CD4-positive, alpha-beta memory T cell (primary cell): ENCODE results near the gene PTPN14. TPM values are rescaled to one million over a fixed set of nuclear protein-coding genes. Genes with fewer than 3 reads are reported as not detected.

Source experiments
- CTCF ChIA-PET: fragments of 350-600 bp; sonication (Branson Sonifier 250); formaldehyde crosslinking; loops from one replicate; lab custom pipeline; 2021; ENCODE audit warnings: inconsistent platforms; ENCODE audit not compliant: partially characterized antibody; lab: Charles Lee
- POLR2A ChIA-PET: fragments of 350-600 bp; sonication (Branson Sonifier 250); formaldehyde crosslinking; loops from one replicate; lab custom pipeline; 2021; ENCODE audit not compliant: partially characterized antibody; lab: Charles Lee
- DNase-seq, 5 donors: peaks; one replicate each; pipeline versions ENCODE4 v3.0.0 to v3.0.0-alpha.2; 2020 to 2022; ENCODE audit warnings: mixed read lengths in 1 of 5
- H3K27ac ChIP-seq: one replicate; pipeline ENCODE4 v1.7.0; 2013; ENCODE audit warnings: low read depth, low read length
- H3K27me3 ChIP-seq: 2 replicates; pipeline ENCODE4 v1.7.0; 2013; ENCODE audit warnings: mild to moderate bottlenecking, low read length, moderate library complexity; ENCODE audit not compliant: insufficient read depth
- H3K36me3 ChIP-seq: 2 replicates; pipeline ENCODE4 v1.7.0; 2013; ENCODE audit warnings: mild to moderate bottlenecking, low read length, moderate library complexity; ENCODE audit not compliant: insufficient read depth
- H3K4me1 ChIP-seq: 2 replicates; pipeline ENCODE4 v1.7.0; 2013; ENCODE audit warnings: mild to moderate bottlenecking, low read length, moderate library complexity; ENCODE audit not compliant: insufficient read depth
- H3K4me3 ChIP-seq, 2 donors: one replicate each; pipeline ENCODE4 v1.7.0; 2013; ENCODE audit warnings: low read length in 2 of 2, mild to moderate bottlenecking in 1 of 2
- H3K9me3 ChIP-seq, 2 donors: one replicate each; pipeline ENCODE4 v1.7.0; 2013; ENCODE audit warnings: low read length in 2 of 2, control low read depth in 1 of 2; ENCODE audit not compliant: control insufficient read depth in 1 of 2
- H3K27ac Mint-ChIP-seq, 7 donors: one replicate each; pipeline ENCODE4 v1.8.0; 2020 to 2021; ENCODE audit warnings: mixed read lengths in 7 of 7, mild to moderate bottlenecking in 6 of 7, inconsistent platforms in 3 of 7, moderate library complexity in 3 of 7
- H3K27me3 Mint-ChIP-seq, 2 donors: one replicate each; pipeline ENCODE4 v1.8.0; 2020 to 2021; ENCODE audit warnings: mixed read lengths in 2 of 2
- H3K36me3 Mint-ChIP-seq, 2 donors: one replicate each; pipeline ENCODE4 v1.8.0; 2020 to 2021; ENCODE audit warnings: mixed read lengths in 2 of 2, inconsistent platforms in 1 of 2, mild to moderate bottlenecking in 1 of 2
- H3K4me1 Mint-ChIP-seq, 4 donors: one replicate each; pipeline ENCODE4 v1.8.0; 2020 to 2021; ENCODE audit warnings: mixed read lengths in 4 of 4, mild to moderate bottlenecking in 1 of 4
- H3K4me3 Mint-ChIP-seq, 8 donors: one replicate each; pipeline ENCODE4 v1.8.0; 2020 to 2021; ENCODE audit warnings: mixed read lengths in 8 of 8, mild to moderate bottlenecking in 7 of 8, moderate library complexity in 6 of 8, inconsistent platforms in 3 of 8
- H3K9me3 Mint-ChIP-seq, 8 donors: one replicate each; pipeline ENCODE4 v1.8.0; 2020 to 2021; ENCODE audit warnings: mixed read lengths in 8 of 8, mild to moderate bottlenecking in 5 of 8, inconsistent platforms in 3 of 8, moderate library complexity in 1 of 8
- intact Hi-C: fragments of 100-400 bp; cut with micrococcal nuclease; formaldehyde crosslinking; loops from one replicate; pipeline ENCODE4 v1.15.1; 2023
- polyA plus RNA-seq, 2 donors: library from polyadenylated mRNA; unstranded; fragments of 300-500 nt; fragmentation: Illumina TruSeq; gene quantifications; one replicate each; pipeline ENCODE4 v1.2.3, GENCODE V29; 2021
- total RNA-seq, 2 experiments: library from RNA; stranded (reverse); gene quantifications; one replicate each; pipeline ENCODE4 v1.2.3, GENCODE V29; 2021

PTPN14 gene
- total and polyA plus RNA-seq, 4 experiments from 2014 or later: 0.03 to 0.28 (median 0.20) TPM; not detected in 1

DNA sequence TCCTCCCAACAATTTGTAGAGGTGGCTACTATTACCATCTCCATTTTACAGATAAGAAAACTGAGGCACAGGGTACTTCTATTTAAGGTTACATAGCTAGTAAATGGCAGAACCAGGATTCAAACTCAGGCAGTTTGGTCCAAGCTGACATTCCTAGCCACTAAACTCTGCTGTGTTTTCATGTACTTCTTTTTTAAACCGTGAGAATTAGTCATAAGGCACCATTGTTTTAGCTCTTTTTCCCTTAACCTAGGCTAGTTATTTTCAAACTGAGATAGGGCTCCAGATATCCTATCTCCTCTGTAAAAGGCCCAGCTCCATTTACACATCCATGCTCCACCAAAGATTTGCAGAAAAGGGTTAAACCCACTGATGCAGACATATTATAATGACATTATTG, 92.9 kb downstream of the PTPN14 start:
- H3K36me3 ChIP-seq: no peaks in the 10 kb centered on the region
- H3K4me3 ChIP-seq: no peak overlapping the region
- H3K4me1 ChIP-seq: no peaks in the 10 kb centered on the region
- H3K27ac ChIP-seq: no peak overlapping the region
- peaks cover under 1 to 2% of the 10 kb centered on the region in 2 donors for H3K27me3 Mint-ChIP-seq
- H3K36me3 Mint-ChIP-seq: no peaks in the 10 kb centered on the region
- ChIA-PET CTCF (no interaction called here), POLR2A (no interaction called here)
- DNase-seq: no peak
- H3K4me3 Mint-ChIP-seq: no peak overlapping the region
- intact Hi-C loops: no loop called here
- no peaks in the 10 kb centered on the region for H3K9me3 ChIP-seq
- H3K4me1 Mint-ChIP-seq: no peaks in the 10 kb centered on the region
- no peaks in the 10 kb centered on the region for H3K27me3 ChIP-seq
- H3K27ac Mint-ChIP-seq: no peak overlapping the region
- no peaks in the 10 kb centered on the region for H3K9me3 Mint-ChIP-seq

DNA sequence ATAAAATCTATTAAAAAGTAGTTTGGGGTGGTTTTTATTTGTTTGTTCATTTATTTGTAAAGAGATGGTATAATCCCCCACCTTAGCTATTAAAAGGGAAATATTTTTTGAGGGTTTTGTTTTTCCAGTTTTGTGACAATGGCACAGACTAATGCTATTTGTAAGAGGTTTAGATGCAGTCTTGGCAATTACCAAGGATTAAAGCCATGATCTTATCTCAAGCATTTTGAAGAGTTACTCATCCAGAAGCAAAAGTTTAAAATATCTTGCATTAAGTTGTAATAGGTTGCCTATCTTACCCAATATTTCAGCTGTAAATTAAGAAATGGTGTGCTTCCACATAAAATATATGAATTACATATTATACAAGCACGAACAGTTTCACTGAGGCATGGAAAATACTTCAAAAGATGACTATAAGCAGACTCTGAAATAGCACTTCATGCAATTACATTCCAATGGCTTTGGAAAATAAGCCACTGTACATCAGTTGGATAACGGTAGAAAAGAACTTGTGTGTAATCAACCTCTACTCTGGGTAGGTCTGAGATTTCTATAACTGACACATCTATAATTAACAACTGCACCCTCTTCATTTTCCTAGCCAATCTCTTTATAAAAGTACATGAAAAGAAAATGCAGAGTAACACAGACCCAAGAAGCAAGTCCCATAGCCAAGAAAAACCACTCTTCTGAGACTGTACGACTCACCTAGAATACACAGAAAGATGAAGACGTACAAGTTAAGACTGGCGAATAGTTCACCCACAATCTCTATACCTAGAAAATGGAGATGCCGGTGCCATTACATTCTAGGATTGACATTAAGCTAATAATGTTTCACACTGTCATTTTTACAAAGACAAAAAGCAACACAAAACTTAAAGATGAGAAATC, 95.2 kb downstream of the PTPN14 start:
- intact Hi-C loops: no loop called here
- H3K36me3 ChIP-seq: no peaks in the 10 kb centered on the region
- Mint-ChIP-seq H3K4me1 (no peaks in the 10 kb centered on the region), H3K27ac (no peak overlapping the region), H3K4me3 (no peak overlapping the region), H3K9me3 (peaks cover 0 to 2% (median 0%) of the 10 kb centered on the region in 8 donors), H3K36me3 (no peaks in the 10 kb centered on the region), H3K27me3 (peaks cover 6 to 10% of the 10 kb centered on the region in 2 donors)
- CTCF ChIA-PET: no interaction called here
- H3K4me1 ChIP-seq: no peaks in the 10 kb centered on the region
- H3K27ac ChIP-seq: no peak overlapping the region
- DNase-seq: no peak
- H3K4me3 ChIP-seq: no peak overlapping the region
- POLR2A ChIA-PET: no interaction called here
- peaks cover 8% of the 10 kb centered on the region for H3K27me3 ChIP-seq
- H3K9me3 ChIP-seq: no peaks in the 10 kb centered on the region

DNA sequence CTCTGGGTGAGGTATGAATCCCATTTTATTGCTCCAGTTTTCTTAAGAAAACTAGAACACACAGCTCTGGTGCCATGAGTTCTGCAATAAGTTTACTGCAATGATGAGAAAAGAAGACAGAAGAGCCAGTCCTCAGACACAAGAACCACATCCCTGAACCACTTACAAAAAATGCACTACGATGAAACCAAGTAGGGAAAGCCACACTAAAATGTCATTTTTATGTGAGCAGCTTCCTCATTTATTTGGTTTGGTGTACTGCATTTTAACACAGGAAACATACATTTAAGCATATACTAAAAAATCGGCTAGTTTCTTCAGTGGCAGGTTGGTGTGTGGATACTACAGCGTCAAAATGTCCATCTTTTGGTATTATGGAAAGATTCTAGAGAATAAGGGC, 95.9 kb downstream of the PTPN14 start:
- no peaks in the 10 kb centered on the region for H3K9me3 ChIP-seq
- no peak overlapping the region for H3K27ac Mint-ChIP-seq
- no peak overlapping the region for H3K27ac ChIP-seq
- H3K4me1 Mint-ChIP-seq: no peaks in the 10 kb centered on the region
- no peaks in the 10 kb centered on the region for H3K4me1 ChIP-seq
- no peaks in the 10 kb centered on the region for H3K36me3 Mint-ChIP-seq
- CTCF ChIA-PET: no interaction called here
- no peak overlapping the region for H3K4me3 Mint-ChIP-seq
- DNase-seq: no peak
- peaks cover 8% of the 10 kb centered on the region for H3K27me3 ChIP-seq
- intact Hi-C loops: no loop called here
- H3K4me3 ChIP-seq: no peak overlapping the region
- H3K9me3 Mint-ChIP-seq: peaks cover 0 to 2% (median 0%) of the 10 kb centered on the region in 8 donors
- POLR2A ChIA-PET: no interaction called here
- peaks cover 6 to 10% of the 10 kb centered on the region in 2 donors for H3K27me3 Mint-ChIP-seq
- no peaks in the 10 kb centered on the region for H3K36me3 ChIP-seq

DNA sequence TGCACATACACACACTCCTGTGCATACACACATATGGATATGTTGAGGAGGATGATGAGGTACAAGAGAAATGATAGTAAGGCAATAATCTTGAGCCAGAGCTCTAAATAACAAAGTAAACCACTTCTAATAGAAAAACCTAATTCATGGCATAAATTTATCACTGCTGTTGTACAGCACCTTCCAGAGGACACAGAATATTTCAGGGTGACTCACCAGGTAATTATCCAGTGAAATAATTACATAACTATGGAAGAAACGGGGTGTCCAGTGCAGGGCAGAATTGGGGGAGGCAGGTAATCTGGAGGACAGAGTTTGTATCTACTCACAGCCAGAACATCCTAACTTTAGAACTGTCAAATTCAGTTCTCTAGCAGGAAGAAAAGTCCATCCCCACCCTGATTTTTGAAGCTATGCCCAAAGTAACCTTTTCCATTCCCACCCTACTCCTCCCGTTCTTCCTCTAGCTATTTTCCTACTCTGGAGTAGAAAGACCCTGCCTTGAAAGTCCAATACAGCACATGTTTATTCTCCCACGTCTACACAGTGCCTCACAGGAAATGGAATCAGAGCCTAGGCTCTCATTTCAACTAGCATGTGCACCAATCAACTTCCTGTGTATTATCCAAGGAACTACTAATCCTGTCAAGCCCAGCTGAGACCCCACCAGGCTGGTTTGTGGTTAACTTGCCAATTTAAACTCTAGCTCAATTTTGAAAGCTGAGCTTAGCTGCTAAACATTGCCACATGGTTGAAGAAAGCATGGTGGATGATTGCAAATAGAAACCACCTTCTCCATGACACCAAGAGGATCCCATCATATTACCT, 96.6 kb downstream of the PTPN14 start:
- H3K27me3 ChIP-seq: peaks cover 8% of the 10 kb centered on the region
- POLR2A ChIA-PET: no interaction called here

DNA sequence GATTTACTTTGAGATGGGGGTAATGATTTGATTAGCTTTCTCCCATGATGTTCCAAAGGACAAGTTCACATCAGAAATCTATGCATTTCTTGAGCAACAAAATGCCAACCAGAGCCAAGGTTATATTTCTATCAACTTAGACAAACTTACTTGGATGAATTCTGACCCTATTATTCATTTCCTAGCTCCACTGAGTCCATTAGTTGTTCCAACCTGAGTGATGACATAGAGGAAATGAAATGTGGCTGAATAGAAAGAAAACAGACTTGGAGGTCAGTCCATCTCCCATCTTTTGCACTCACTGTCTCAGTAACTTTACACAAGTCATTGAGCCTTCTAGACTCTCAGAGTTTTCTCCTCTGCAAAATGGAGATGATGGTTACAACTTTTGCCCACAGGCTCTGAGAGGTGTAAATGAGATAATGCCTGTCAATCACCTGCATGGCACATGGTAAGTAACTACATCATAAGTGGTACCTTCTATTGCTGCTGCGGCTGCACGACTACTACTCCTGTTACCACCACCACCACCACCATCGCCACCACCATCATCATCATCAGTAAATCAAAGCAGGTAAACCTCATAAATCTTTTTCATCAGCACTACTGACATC, 98.2 kb downstream of the PTPN14 start:
- POLR2A ChIA-PET: no interaction called here

More for the DNA sequence above, 96.6 kb downstream of the PTPN14 start:
- Mint-ChIP-seq H3K4me1 (no peaks in the 10 kb centered on the region), H3K9me3 (peaks cover 0 to 2% (median 0%) of the 10 kb centered on the region in 8 donors), H3K4me3 (no peak overlapping the region), H3K36me3 (no peaks in the 10 kb centered on the region), H3K27me3 (peaks cover 6 to 10% of the 10 kb centered on the region in 2 donors), H3K27ac (no peak overlapping the region)
- no peak overlapping the region for H3K27ac ChIP-seq
- H3K9me3 ChIP-seq: no peaks in the 10 kb centered on the region
- no peak overlapping the region for H3K4me3 ChIP-seq
- intact Hi-C loops: no loop called here
- CTCF ChIA-PET: no interaction called here
- no peaks in the 10 kb centered on the region for H3K36me3 ChIP-seq
- DNase-seq: no peak
- no peaks in the 10 kb centered on the region for H3K4me1 ChIP-seq

DNA sequence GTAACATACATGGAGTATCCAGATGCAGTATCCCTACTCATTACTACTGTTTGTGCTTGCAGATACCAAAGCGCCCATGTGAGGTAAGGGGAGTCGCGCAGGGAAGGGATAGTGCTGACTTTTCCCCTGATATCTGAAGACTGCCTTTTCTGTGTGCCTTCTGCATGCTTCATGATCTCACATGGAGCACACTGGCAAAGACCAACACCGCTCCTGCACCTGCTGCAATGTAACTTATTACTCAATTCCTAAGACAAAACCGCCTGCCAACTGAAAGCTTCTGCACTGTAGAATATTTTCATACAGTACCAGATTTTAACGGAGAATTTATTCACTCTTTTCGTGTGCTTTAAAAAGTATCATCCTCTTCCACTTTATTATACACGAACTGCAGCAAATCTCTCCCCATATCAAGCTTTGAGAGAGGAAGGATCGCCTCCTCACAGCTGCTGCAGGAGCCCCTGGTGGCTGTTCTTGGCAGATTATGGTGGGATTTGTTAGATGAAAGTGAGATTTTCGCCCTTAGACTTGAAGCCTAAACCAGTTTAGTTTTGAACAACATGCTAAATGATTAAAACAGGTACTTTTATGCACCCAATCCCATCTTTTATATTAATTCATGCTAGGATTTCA, 99.1 kb downstream of the PTPN14 start:
- Histone ChIP-seq H3K9me3 (no peaks in the 10 kb centered on the region), H3K4me1 (no peaks in the 10 kb centered on the region), H3K27ac (no peak overlapping the region), H3K36me3 (no peaks in the 10 kb centered on the region), H3K4me3 (no peak overlapping the region), H3K27me3 (peaks cover 8% of the 10 kb centered on the region)
- peaks cover 0 to 2% (median 0%) of the 10 kb centered on the region in 8 donors for H3K9me3 Mint-ChIP-seq
- peaks cover 6 to 10% of the 10 kb centered on the region in 2 donors for H3K27me3 Mint-ChIP-seq
- ChIA-PET POLR2A (no interaction called here), CTCF (no interaction called here)
- no peaks in the 10 kb centered on the region for H3K4me1 Mint-ChIP-seq
- no peak for DNase-seq
- H3K4me3 Mint-ChIP-seq: no peak overlapping the region
- intact Hi-C loops: no loop called here
- no peak overlapping the region for H3K27ac Mint-ChIP-seq
- H3K36me3 Mint-ChIP-seq: no peaks in the 10 kb centered on the region

More for the DNA sequence above, 98.2 kb downstream of the PTPN14 start:
- Mint-ChIP-seq H3K27ac (no peak overlapping the region), H3K9me3 (peaks cover 0 to 2% (median 0%) of the 10 kb centered on the region in 8 donors), H3K36me3 (no peaks in the 10 kb centered on the region), H3K4me3 (no peak overlapping the region), H3K4me1 (no peaks in the 10 kb centered on the region), H3K27me3 (peaks cover 6 to 10% of the 10 kb centered on the region in 2 donors)
- Histone ChIP-seq H3K27ac (no peak overlapping the region), H3K4me3 (no peak overlapping the region), H3K9me3 (no peaks in the 10 kb centered on the region), H3K27me3 (peaks cover 8% of the 10 kb centered on the region), H3K4me1 (no peaks in the 10 kb centered on the region), H3K36me3 (no peaks in the 10 kb centered on the region)
- intact Hi-C loops: no loop called here
- CTCF ChIA-PET: no interaction called here
- no peak for DNase-seq
